H1 (cell line): ENCODE measurements around the gene PPP6R1. TPM values are rescaled to one million over a fixed set of nuclear protein-coding genes. Genes with fewer than 3 reads are reported as not detected.

Experiments
- BRCA1 ChIP-seq: IDR thresholded peaks from 2 replicates; pipeline ENCODE4 v1.6.1; 2012; ENCODE audit warnings: low read depth, low read length, improper control_type of control experiment
- CREB1 ChIP-seq: IDR thresholded peaks from 2 replicates; pipeline ENCODE4 v1.6.1; 2012; ENCODE audit warnings: inconsistent platforms
- CTBP2 ChIP-seq: IDR thresholded peaks from 2 replicates; pipeline ENCODE4 v1.7.0; 2011; ENCODE audit warnings: borderline replicate concordance, mild to moderate bottlenecking, moderate library complexity, mixed read lengths, low read length; ENCODE audit not compliant: insufficient read depth, insufficient read length
- HDAC2 ChIP-seq, 2 experiments: fragments of 300-600 bp in 1 of 2; sonication (generic) in 1 of 2; IDR thresholded peaks; 2 replicates each; pipeline ENCODE4 v1.6.1; 2011 to 2012; ENCODE audit warnings: low read depth in 2 of 2, low read length in 2 of 2, mild to moderate bottlenecking in 2 of 2, moderate library complexity in 2 of 2, borderline replicate concordance in 1 of 2, inconsistent platforms in 1 of 2
- JUND ChIP-seq: IDR thresholded peaks from 2 replicates; pipeline ENCODE4 v1.6.1; 2011; ENCODE audit warnings: mild to moderate bottlenecking, improper control_type of control experiment, low read length
- NANOG ChIP-seq: IDR thresholded peaks from 2 replicates; pipeline ENCODE4 v1.6.1; 2011; ENCODE audit warnings: low read length, low read depth, mild to moderate bottlenecking, inconsistent platforms; ENCODE audit not compliant: insufficient read depth, poor library complexity, severe bottlenecking
- SIRT6 ChIP-seq: IDR thresholded peaks from one replicate; pipeline ENCODE4 v1.7.1; 2012; ENCODE audit warnings: low read length, inconsistent platforms
- polyA plus RNA-seq, 7 experiments: library from polyadenylated mRNA; depleted of rRNA in 3 of 7; stranded (reverse) in 5 of 7; unstranded in 2 of 7; fragments of >200 nt in 5 of 7; fragments of 200-250 nt in 2 of 7; gene quantifications; 1 replicate in 5 of 7; 2 replicates in 1 of 7; 4 replicates in 1 of 7; pipeline versions ENCODE4 v1.2.1 to v1.2.3, GENCODE V29; 2011 to 2013; ENCODE audit warnings: missing spikeins in 2 of 7, mixed read lengths in 2 of 7
- total RNA-seq: library from RNA; stranded (reverse); fragmentation: NEBNext Ultra II Directional; extraction: Animal tissue kit (Norgen Biotek cat#: 25700); gene quantifications from 2 replicates; pipeline ENCODE4 v1.2.1, GENCODE V29; 2021

Gene PPP6R1
- total and polyA plus RNA-seq, 2 of the 8 experiments (the other 6 are each of a cell fraction or from before 2014, with no cell fraction given) = 36.4 to 74.4 TPM

DNA sequence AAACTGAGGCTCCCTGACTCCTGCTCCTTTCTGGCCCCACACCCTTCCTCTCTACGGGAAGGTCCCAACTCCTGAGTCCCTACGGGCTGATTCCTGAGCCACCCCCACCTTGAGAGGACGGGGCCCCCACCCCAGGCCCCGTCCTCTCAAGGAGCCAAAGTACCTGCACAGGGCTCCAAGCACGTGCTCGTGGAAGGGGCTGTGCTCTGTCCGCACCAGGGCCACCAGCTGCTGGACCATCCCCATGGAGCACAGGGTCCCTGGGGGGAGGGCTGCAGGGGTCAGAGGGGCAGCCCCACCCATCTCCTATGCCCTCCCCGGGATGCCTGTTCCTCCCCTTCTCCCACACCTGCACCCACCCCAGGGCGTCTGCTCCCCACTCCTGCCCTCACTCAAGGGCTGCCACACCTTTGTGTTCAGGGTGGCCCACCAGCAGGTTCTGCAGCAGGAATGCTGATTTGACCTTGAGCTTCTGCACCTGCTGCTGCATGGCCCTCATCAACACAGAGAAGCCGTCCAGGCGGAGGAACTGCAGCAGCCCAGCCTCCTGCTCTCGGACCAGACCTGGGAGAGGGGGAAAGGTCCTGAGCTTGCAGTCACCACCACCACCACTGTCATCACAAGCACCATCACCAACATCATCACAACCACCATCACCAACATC lies 7.0 kb upstream of the PPP6R1 start (continued):
- no peak for TF ChIP-seq BRCA1
- TF ChIP-seq CTBP2 = no peak
- no peak for TF ChIP-seq JUND
- TF ChIP-seq HDAC2 (IDR thresholded peaks at IDR 0.05; ENCODE audit: borderline replicate concordance in 1 of 2, low read depth in 2 of 2, low read length in 2 of 2) = no peak
- TF ChIP-seq NANOG = no peak
- TF ChIP-seq CREB1 = no peak
- no peak for TF ChIP-seq SIRT6
